ENCODE measurements around the gene MOSMO. TPM values are rescaled to one million over a fixed set of nuclear protein-coding genes. Genes with fewer than 3 reads are reported as not detected.

Gene MOSMO
- total RNA-seq, 2 donors from 2014 or later: 16.1 to 33.6 TPM

- Histone ChIP-seq H3K27ac (no peak overlapping the region), H3K4me1 (ENCODE audit: control insufficient read depth in 1 of 2, low read depth in 2 of 2) (no peaks in the 10 kb centered on the region), H3K27me3 (replicated peaks; ENCODE audit: insufficient read depth) (no peaks in the 10 kb centered on the region), H3K4me3 (no peak overlapping the region), H3K9me3 (no peaks in the 10 kb centered on the region), H3K36me3 (no peaks in the 10 kb centered on the region)
- no peak for ATAC-seq (ENCODE audit: insufficient number of reproducible peaks, low FRiP score, low read depth)
- no peak for DNase-seq (ENCODE audit: low spot score)
- no peak for TF ChIP-seq CTCF (IDR thresholded peaks at IDR 0.05)
Measured at GRCh38 chr16:22116095-22116700, 108.3 kb downstream of the MOSMO start.

GRCh38 chr16:22117609-22118008 lies 109.7 kb downstream of the MOSMO start:
- TF ChIP-seq CTCF (IDR thresholded peaks at IDR 0.05): no peak
- ATAC-seq (ENCODE audit: insufficient number of reproducible peaks, low FRiP score, low read depth) (no peak), DNase-seq (ENCODE audit: low spot score) (no peak)
- no peaks in the 10 kb centered on the region for H3K27me3 ChIP-seq (replicated peaks; ENCODE audit: insufficient read depth)
- H3K27ac ChIP-seq: no peak overlapping the region
- H3K4me1 ChIP-seq (ENCODE audit: control insufficient read depth in 1 of 2, low read depth in 2 of 2): no peaks in the 10 kb centered on the region
- no peaks in the 10 kb centered on the region for H3K36me3 ChIP-seq
- no peaks in the 10 kb centered on the region for H3K9me3 ChIP-seq
- no peak overlapping the region for H3K4me3 ChIP-seq

- Histone ChIP-seq H3K4me1 (ENCODE audit: control insufficient read depth in 1 of 2, low read depth in 2 of 2) (no peaks in the 10 kb centered on the region), H3K27me3 (replicated peaks; ENCODE audit: insufficient read depth) (no peaks in the 10 kb centered on the region), H3K9me3 (no peaks in the 10 kb centered on the region), H3K27ac (no peak overlapping the region), H3K36me3 (no peaks in the 10 kb centered on the region), H3K4me3 (no peak overlapping the region)
- DNase-seq (ENCODE audit: low spot score) (no peak), ATAC-seq (ENCODE audit: insufficient number of reproducible peaks, low FRiP score, low read depth) (no peak)
- TF ChIP-seq CTCF (IDR thresholded peaks at IDR 0.05): no peak
Measured at GRCh38 chr16:22120440-22120839, 112.5 kb downstream of the MOSMO start.

- TF ChIP-seq CTCF (IDR thresholded peaks at IDR 0.05): no peak
- no peak overlapping the region for H3K27ac ChIP-seq
- peaks cover 0 to 7% of the 10 kb centered on the region in 2 donors for H3K4me1 ChIP-seq (ENCODE audit: control insufficient read depth in 1 of 2, low read depth in 2 of 2)
- ATAC-seq (ENCODE audit: insufficient number of reproducible peaks, low FRiP score, low read depth) (no peak), DNase-seq (ENCODE audit: low spot score) (no peak)
- H3K9me3 ChIP-seq: no peaks in the 10 kb centered on the region
- no peaks in the 10 kb centered on the region for H3K27me3 ChIP-seq (replicated peaks; ENCODE audit: insufficient read depth)
- H3K4me3 ChIP-seq: no peak overlapping the region
- H3K36me3 ChIP-seq: no peaks in the 10 kb centered on the region
Measured at GRCh38 chr16:22122239-22122638, 114.3 kb downstream of the MOSMO start.

GRCh38 chr16:22123146-22123545 lies 115.2 kb downstream of the MOSMO start:
- H3K4me1 ChIP-seq (ENCODE audit: control insufficient read depth in 1 of 2, low read depth in 2 of 2): peaks cover 0 to 7% of the 10 kb centered on the region in 2 donors
- no peaks in the 10 kb centered on the region for H3K36me3 ChIP-seq
- H3K27me3 ChIP-seq (replicated peaks; ENCODE audit: insufficient read depth): no peaks in the 10 kb centered on the region
- no peak overlapping the region for H3K27ac ChIP-seq
- TF ChIP-seq CTCF (IDR thresholded peaks at IDR 0.05): no peak
- no peak for ATAC-seq (ENCODE audit: insufficient number of reproducible peaks, low FRiP score, low read depth)
- H3K9me3 ChIP-seq: no peaks in the 10 kb centered on the region
- H3K4me3 ChIP-seq: no peak overlapping the region
- DNase-seq (ENCODE audit: low spot score): no peak

Data from thoracic aorta (tissue), 2 donors.